AG09309 (cell line): Measurements from ENCODE around the gene DGAT2.

Experiments
- DNase-seq: peaks from one replicate; pipeline ENCODE4 v3.0.0-alpha.2; 2010; ENCODE audit warnings: low read depth
- H3K4me3 ChIP-seq: 2 replicates; pipeline ENCODE4 v1.5.1; 2011; ENCODE audit warnings: mild to moderate bottlenecking, low read depth, low read length, moderate library complexity; ENCODE audit not compliant: control insufficient read depth
- TF ChIP-seq, protein P1 (sequence below): IDR thresholded peaks from 2 replicates; pipeline ENCODE4 v1.5.1; 2011; ENCODE audit warnings: mild to moderate bottlenecking, low read depth, low read length, inconsistent platforms; ENCODE audit not compliant: insufficient read depth, control insufficient read depth; ENCODE audit errors: missing control alignments

The DGAT2 gene

DNA sequence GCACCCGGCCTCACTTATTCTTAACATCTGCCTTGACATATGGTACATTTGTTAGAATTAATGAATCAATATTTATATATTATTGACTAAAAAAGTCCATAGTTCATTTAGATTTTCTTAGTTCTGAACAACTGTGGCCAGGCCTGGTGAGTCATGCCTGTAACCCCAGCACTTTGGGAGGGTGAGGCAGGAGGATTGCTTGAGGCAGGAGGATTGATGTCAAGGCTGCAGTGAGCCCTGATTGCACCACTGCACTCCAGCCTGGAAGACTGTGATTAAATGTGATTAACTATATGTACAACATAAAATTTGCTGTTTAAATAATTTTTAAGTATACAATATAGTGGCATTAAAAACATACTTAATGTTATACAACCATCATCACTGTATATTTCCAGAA lies 52.1 kb downstream of the DGAT2 start:
- DNase-seq, result no peak
- no peak overlapping the region for H3K4me3 ChIP-seq
- TF ChIP-seq, protein P1, sequence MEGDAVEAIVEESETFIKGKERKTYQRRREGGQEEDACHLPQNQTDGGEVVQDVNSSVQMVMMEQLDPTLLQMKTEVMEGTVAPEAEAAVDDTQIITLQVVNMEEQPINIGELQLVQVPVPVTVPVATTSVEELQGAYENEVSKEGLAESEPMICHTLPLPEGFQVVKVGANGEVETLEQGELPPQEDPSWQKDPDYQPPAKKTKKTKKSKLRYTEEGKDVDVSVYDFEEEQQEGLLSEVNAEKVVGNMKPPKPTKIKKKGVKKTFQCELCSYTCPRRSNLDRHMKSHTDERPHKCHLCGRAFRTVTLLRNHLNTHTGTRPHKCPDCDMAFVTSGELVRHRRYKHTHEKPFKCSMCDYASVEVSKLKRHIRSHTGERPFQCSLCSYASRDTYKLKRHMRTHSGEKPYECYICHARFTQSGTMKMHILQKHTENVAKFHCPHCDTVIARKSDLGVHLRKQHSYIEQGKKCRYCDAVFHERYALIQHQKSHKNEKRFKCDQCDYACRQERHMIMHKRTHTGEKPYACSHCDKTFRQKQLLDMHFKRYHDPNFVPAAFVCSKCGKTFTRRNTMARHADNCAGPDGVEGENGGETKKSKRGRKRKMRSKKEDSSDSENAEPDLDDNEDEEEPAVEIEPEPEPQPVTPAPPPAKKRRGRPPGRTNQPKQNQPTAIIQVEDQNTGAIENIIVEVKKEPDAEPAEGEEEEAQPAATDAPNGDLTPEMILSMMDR, result no peak

GRCh38 chr11:75821202-75821601 lies 52.6 kb downstream of the DGAT2 start:
- no peak overlapping the region for H3K4me3 ChIP-seq
- no peak for DNase-seq
- TF ChIP-seq, protein P1, result no peak

GRCh38 chr11:75822541-75822940 lies 54.0 kb downstream of the DGAT2 start:
- TF ChIP-seq, protein P1, result no peak
- H3K4me3 ChIP-seq, result no peak overlapping the region
- DNase-seq, result no peak

- no peak overlapping the region for H3K4me3 ChIP-seq
- DNase-seq, result no peak
- TF ChIP-seq, protein P1, result no peak
Measured at GRCh38 chr11:75823415-75823814, 54.8 kb downstream of the DGAT2 start.

DNA sequence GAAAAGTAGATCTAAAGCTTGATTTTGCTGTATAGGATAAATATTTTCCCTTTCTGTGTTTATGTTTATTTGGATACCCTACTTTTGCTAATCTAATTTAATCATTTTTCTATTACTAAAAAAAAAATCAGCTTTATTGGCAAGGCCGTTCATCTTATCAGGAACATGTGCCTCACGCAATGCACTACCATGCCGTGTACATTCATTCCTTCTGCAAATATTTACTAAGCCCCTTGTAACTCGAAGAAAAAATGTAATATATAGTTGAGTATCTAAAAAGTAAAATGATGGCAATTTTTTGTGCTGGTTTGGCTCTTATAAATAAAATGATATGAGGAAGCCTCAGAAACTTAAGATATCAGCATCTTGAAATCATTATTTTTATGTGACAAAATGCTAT lies 55.4 kb downstream of the DGAT2 start:
- no peak overlapping the region for H3K4me3 ChIP-seq
- TF ChIP-seq, protein P1, result no peak
- no peak for DNase-seq

- no peak for DNase-seq
- TF ChIP-seq, protein P1, result no peak
- H3K4me3 ChIP-seq, result no peak overlapping the region
Measured at GRCh38 chr11:75826461-75827230, 58.1 kb downstream of the DGAT2 start.
